Measurements from ENCODE around the gene TBL3. TPM values are rescaled to one million over a fixed set of nuclear protein-coding genes. Genes with fewer than 3 reads are reported as not detected.

Gene TBL3
- total RNA-seq, 1 donor from 2014 or later: 72.5 TPM

DNA sequence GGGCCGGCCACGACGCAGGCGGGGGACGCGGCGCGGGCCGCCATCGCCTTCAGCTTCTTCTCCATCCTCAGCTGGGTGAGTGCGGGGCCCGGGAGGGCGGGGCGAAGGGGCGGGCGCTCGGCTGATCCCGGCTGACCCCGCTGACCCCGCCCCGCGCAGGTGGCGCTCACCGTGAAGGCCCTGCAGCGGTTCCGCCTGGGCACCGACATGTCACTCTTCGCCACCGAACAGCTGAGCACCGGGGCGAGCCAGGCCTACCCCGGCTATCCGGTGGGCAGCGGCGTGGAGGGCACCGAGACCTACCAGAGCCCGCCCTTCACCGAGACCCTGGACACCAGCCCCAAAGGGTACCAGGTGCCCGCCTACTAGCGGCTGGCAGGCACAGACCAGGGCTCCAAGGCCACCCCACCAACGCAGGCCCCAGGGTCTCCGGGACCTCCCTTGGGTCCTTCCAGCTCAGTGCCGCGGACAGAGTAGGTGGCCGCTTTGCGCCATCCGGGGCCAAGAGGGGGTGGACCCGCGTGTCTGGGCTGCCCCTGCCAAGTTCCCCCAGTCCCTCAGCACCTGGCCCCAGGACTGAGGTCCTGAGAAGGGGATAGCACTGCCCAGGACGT lies 21.0 kb downstream of the TBL3 start:
- Mint-ChIP-seq H3K9me3 (no peaks in the 10 kb centered on the region), H3K4me1 (ENCODE audit: low read depth) (peaks cover 11% of the 10 kb centered on the region), H3K4me3 (ENCODE audit: low read depth) (no peak overlapping the region), H3K27me3 (ENCODE audit: low read depth) (peaks cover 10% of the 10 kb centered on the region), H3K36me3 (ENCODE audit: low read depth) (peaks cover 19% of the 10 kb centered on the region), H3K27ac (no peak overlapping the region)
- intact Hi-C loops (cut with micrococcal nuclease): loop anchor here (1.0 kb wide), 1 partner anchor 16 kb away; the partner anchor contains the start of gene ZNF598
- no peak for DNase-seq (ENCODE audit: low spot score)

DNA sequence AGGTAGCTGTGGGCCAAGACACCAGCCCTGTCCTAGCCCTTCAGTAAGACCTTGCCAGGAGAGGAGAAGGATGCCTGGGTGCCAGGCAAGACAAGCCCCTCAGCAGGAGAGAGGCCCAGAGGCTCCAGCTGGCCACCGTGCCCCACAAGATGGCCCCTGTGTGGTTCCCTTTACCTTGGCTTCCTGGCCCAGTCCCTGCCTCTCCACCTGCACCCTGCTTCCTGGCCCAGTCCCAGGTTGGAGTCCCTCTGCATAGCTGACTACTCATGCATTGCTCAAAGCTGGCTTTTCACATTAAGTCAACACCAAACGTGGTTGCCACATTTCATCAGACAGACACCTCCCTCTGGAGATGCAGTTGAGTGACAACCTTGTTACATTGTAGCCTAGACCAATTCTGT lies 21.9 kb downstream of the TBL3 start:
- Mint-ChIP-seq H3K4me3 (ENCODE audit: low read depth) (no peak overlapping the region), H3K9me3 (no peaks in the 10 kb centered on the region), H3K27ac (peak overlapping the region; percentile 64), H3K27me3 (ENCODE audit: low read depth) (peaks cover 7% of the 10 kb centered on the region), H3K36me3 (ENCODE audit: low read depth) (peaks cover 21% of the 10 kb centered on the region), H3K4me1 (ENCODE audit: low read depth) (peaks cover 11% of the 10 kb centered on the region)
- no peak for DNase-seq (ENCODE audit: low spot score)
- intact Hi-C loops (cut with micrococcal nuclease): no loop called here

DNA sequence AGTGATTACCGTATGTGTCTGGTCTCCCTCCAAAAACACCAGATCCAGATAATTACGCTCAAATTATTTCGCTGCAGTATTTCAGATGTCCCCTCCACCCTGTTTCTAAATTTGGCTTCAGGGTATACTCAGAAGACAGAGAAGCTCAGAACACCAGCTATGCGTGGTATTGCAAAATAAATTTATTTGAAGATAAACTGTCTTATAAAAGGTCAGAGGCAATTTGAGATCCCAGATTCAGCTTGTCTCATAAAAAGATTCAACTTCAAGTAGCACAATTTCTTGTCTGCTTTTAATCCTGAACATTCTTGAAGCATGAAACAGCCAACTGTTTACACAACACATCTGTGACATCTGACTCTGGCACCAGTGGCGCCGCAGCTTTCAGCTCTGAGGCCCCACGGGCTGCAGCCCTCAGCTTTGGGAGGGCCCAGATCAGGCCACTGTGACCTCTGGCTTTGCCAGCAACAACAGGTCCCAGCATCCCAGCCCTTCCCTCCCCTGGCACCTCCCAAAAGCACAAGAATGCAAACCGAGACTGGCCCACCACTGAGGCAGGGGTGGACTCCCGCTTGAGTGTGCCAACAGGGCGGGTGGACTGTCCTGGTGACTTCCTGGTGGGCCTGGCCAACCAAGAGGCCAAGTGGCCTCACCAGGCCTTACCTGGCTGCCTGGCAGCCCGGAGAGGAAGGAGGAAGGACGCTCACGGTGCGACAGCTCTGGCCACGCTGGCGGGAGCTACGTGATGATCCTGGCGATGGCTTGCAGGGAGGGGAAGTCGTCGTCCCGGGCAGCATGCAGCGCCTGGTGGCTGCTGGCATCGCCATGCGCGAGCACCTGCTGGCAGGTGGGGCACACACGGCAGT lies 25.9 kb downstream of the TBL3 start:
- Mint-ChIP-seq H3K27ac (peak overlapping the region; percentile 21), H3K36me3 (ENCODE audit: low read depth) (peaks cover 32% of the 10 kb centered on the region), H3K27me3 (ENCODE audit: low read depth) (no peaks in the 10 kb centered on the region), H3K4me1 (ENCODE audit: low read depth) (peaks cover 3% of the 10 kb centered on the region), H3K4me3 (ENCODE audit: low read depth) (no peak overlapping the region), H3K9me3 (no peaks in the 10 kb centered on the region)
- intact Hi-C loops (cut with micrococcal nuclease): no loop called here
- no peak for DNase-seq (ENCODE audit: low spot score)

DNA sequence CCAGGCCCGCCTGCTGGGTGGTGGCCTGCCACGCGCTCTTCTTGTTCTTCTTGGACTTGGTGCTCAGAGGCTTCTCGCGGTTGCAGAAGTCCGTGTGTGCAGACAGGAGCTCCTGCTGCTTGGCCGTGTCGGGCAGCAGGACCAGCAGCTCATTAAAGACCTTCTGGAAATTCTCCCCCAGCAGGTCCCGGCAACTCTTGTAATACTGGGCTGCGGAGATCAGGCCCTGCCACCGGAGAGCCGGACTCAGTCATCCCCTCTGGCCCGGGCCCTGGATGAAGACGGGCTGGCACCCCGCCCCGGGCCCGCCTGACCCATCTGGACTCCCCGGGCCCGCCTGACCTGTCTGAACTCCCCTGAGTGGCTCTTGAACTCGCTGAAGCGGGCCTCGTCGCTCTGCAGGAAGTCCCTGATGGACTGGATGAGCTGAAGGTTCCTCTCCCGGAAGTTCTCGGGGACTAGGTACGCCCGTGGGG lies 26.5 kb downstream of the TBL3 start:
- intact Hi-C loops (cut with micrococcal nuclease): no loop called here

GRCh38 chr16:1998852-1999801 lies 27.3 kb downstream of the TBL3 start:
- DNase-seq (ENCODE audit: low spot score): no peak
- Mint-ChIP-seq H3K36me3 (ENCODE audit: low read depth) (peaks cover 32% of the 10 kb centered on the region), H3K27ac (no peak overlapping the region), H3K27me3 (ENCODE audit: low read depth) (no peaks in the 10 kb centered on the region), H3K9me3 (no peaks in the 10 kb centered on the region), H3K4me3 (ENCODE audit: low read depth) (no peak overlapping the region), H3K4me1 (ENCODE audit: low read depth) (peaks cover 3% of the 10 kb centered on the region)
- intact Hi-C loops (cut with micrococcal nuclease): no loop called here

More for the DNA sequence above, 26.5 kb downstream of the TBL3 start:
- Mint-ChIP-seq H3K27me3 (ENCODE audit: low read depth) (no peaks in the 10 kb centered on the region), H3K36me3 (ENCODE audit: low read depth) (peaks cover 32% of the 10 kb centered on the region), H3K27ac (no peak overlapping the region), H3K4me3 (ENCODE audit: low read depth) (no peak overlapping the region), H3K4me1 (ENCODE audit: low read depth) (peaks cover 3% of the 10 kb centered on the region), H3K9me3 (no peaks in the 10 kb centered on the region)
- no peak for DNase-seq (ENCODE audit: low spot score)

GRCh38 chr16:1999866-2000514 lies 28.1 kb downstream of the TBL3 start:
- DNase-seq (ENCODE audit: low spot score): no peak
- Mint-ChIP-seq H3K27ac (no peak overlapping the region), H3K9me3 (no peaks in the 10 kb centered on the region), H3K36me3 (ENCODE audit: low read depth) (peaks cover 32% of the 10 kb centered on the region), H3K4me3 (ENCODE audit: low read depth) (no peak overlapping the region), H3K27me3 (ENCODE audit: low read depth) (no peaks in the 10 kb centered on the region), H3K4me1 (ENCODE audit: low read depth) (peaks cover 3% of the 10 kb centered on the region)
- intact Hi-C loops (cut with micrococcal nuclease): no loop called here

DNA sequence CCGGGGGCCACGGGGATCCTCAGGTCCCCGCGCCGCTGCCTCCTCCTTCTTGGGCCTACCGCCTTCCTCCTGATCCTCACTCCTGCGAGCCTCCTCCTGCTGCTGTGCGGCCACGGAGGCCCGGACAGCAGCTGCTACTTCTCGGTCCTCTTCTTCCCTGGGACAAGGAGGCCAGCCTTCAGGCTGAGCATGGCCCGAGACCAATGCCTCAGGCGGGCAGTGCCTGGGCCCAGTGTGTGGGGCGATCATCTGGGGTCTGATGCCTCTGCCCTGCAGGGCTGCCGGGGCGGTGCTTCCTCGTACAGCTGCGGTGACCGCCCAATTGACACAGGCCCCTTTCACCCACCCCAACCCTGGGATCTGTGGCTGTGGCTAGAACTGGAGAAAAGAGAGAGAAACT lies 29.2 kb downstream of the TBL3 start:
- H3K4me3 Mint-ChIP-seq (ENCODE audit: low read depth): no peak overlapping the region
- peaks cover 32% of the 10 kb centered on the region for H3K36me3 Mint-ChIP-seq (ENCODE audit: low read depth)
- DNase-seq (ENCODE audit: low spot score): no peak
- H3K9me3 Mint-ChIP-seq: no peaks in the 10 kb centered on the region
- no peak overlapping the region for H3K27ac Mint-ChIP-seq
- H3K4me1 Mint-ChIP-seq (ENCODE audit: low read depth): peaks cover 3% of the 10 kb centered on the region
- H3K27me3 Mint-ChIP-seq (ENCODE audit: low read depth): no peaks in the 10 kb centered on the region
- intact Hi-C loops (cut with micrococcal nuclease): no loop called here

DNA sequence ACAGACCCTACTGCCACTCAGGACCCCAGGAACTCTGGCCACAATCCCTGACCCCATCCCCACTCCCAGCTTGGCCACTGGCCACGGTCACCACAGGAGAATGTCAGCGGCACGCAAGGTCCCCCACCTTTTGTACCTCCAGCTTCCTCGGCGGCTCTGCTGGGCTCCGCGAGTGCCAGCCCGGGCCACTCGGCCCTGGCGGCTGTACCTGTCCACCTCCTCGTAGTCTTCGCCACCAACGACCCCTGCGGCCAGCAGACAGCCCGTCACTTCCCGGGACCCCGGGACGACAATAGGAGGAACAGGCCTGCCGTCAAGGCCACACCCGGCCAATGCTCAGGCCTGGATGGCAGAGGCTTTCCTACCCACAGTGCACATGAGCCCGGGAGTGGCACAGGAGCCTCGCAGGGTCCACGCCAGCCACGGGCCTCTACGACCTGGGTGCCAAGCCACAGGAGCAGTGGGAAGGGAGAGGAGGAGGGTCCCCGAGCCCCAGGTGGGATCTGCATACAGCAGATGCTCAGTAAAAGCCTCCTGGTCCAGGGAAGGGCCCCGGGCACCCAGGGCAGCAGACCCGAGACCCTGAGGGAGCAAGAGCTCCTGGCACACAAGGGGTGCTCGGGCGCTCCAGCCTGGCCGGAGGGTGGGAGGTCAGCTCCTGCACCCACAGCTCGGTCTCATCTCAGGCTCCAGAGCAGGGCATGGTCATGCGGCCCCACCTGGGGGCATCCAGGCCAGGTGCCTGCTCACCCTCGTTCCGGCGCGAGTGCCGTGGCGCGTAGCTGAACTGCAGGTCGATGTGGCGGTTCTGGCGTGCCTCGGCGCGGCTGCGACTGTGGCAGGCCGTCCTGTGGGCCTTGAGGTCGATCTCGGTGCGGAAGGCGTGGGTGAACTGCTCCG lies 29.9 kb downstream of the TBL3 start:
- no peaks in the 10 kb centered on the region for H3K9me3 Mint-ChIP-seq
- no peaks in the 10 kb centered on the region for H3K27me3 Mint-ChIP-seq (ENCODE audit: low read depth)
- no peak overlapping the region for H3K27ac Mint-ChIP-seq
- intact Hi-C loops (cut with micrococcal nuclease): no loop called here
- DNase-seq (ENCODE audit: low spot score): no peak
- peaks cover 36% of the 10 kb centered on the region for H3K36me3 Mint-ChIP-seq (ENCODE audit: low read depth)
- peaks cover 4% of the 10 kb centered on the region for H3K4me1 Mint-ChIP-seq (ENCODE audit: low read depth)
- H3K4me3 Mint-ChIP-seq (ENCODE audit: low read depth): no peak overlapping the region

DNA sequence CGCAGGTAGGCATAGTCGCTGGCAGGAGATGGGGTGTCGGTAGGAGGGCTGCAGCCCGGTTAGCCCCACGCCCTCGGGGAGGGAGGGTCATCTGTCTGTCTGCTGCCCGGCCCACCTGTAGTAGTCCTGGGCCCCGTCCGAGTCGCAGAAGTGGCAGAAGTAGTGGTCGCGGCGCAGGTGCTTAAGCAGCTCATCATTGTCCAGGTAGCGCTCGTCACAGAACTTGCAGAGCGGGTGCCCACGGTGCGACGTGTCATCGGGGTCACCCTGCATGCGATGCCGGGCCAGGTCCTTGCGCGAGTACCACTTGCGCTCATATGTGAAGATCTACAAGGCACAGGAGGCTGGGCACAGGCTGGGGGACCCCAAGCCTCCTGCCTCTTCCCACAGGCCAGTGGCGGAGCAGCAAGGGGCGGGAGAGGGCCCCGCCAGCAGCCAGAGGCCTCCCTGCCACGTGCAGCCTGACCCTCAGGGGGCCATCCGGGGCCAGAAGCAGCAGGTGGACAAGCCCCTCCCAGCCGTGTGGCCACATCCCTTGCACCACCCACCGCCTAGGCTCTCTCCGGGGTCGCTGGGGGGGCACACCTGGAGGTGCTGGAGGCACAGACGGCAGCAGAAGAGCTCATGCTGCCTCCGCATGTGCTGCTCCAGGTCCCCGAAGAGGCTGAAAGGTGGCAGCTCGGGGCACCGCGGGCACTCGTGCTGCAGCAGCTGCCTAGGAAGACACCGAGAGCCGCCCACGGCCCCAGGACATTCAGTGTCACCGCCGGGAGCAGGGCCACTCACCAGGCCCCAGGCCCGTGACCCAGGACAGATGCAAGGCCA lies 30.8 kb downstream of the TBL3 start:
- Mint-ChIP-seq H3K36me3 (ENCODE audit: low read depth) (peaks cover 39% of the 10 kb centered on the region), H3K4me3 (ENCODE audit: low read depth) (no peak overlapping the region), H3K27me3 (ENCODE audit: low read depth) (no peaks in the 10 kb centered on the region), H3K27ac (no peak overlapping the region), H3K9me3 (no peaks in the 10 kb centered on the region), H3K4me1 (ENCODE audit: low read depth) (peaks cover 9% of the 10 kb centered on the region)
- DNase-seq (ENCODE audit: low spot score): no peak
- intact Hi-C loops (cut with micrococcal nuclease): no loop called here

- H3K4me1 Mint-ChIP-seq (ENCODE audit: low read depth): peaks cover 13% of the 10 kb centered on the region
Measured at GRCh38 chr16:2003231-2003826, 31.5 kb downstream of the TBL3 start.

More at GRCh38 chr16:2003231-2003826, 31.5 kb downstream of the TBL3 start:
- no peak overlapping the region for H3K4me3 Mint-ChIP-seq (ENCODE audit: low read depth)
- no peaks in the 10 kb centered on the region for H3K27me3 Mint-ChIP-seq (ENCODE audit: low read depth)
- H3K27ac Mint-ChIP-seq: no peak overlapping the region
- no peaks in the 10 kb centered on the region for H3K9me3 Mint-ChIP-seq
- intact Hi-C loops (cut with micrococcal nuclease): no loop called here
- peaks cover 39% of the 10 kb centered on the region for H3K36me3 Mint-ChIP-seq (ENCODE audit: low read depth)
- DNase-seq (ENCODE audit: low spot score): no peak
